Activated CD4-positive, alpha-beta memory T cell treated with anti-CD3 and anti-CD28 coated beads, Interleukin-2, amount 10 ng/mL, durations not matched to agents 7 days and 5 days (primary cell): ENCODE data around the gene OR4Q2. TPM values are rescaled to one million over a fixed set of nuclear protein-coding genes. Genes with fewer than 3 reads are reported as not detected.
"Not testable (repeated sequence)": the region's sequence is repeated elsewhere in the genome, so short reads cannot be mapped to it uniquely, and the experiment has no call there.

Source experiments
- CTCF ChIA-PET: fragments of 350-600 bp; sonication (Branson Sonifier 250); formaldehyde crosslinking; loops from one replicate; lab custom pipeline; 2021; ENCODE audit warnings: antibody characterized with exemption, inconsistent platforms; lab: Charles Lee
- POLR2A ChIA-PET: fragments of 350-600 bp; sonication (Branson Sonifier 250); formaldehyde crosslinking; loops from one replicate; lab custom pipeline; 2021; ENCODE audit warnings: antibody characterized with exemption; lab: Charles Lee
- DNase-seq: peaks from one replicate; pipeline ENCODE4 v3.0.0-alpha.2; 2020
- H3K27ac Mint-ChIP-seq: one replicate; pipeline ENCODE4 v1.8.0; 2021; ENCODE audit warnings: mild to moderate bottlenecking, mixed read lengths
- H3K27me3 Mint-ChIP-seq: one replicate; pipeline ENCODE4 v1.8.0; 2021; ENCODE audit warnings: mixed read lengths
- H3K36me3 Mint-ChIP-seq: one replicate; pipeline ENCODE4 v1.8.0; 2021; ENCODE audit warnings: low read depth, mixed read lengths
- H3K4me1 Mint-ChIP-seq: one replicate; pipeline ENCODE4 v1.8.0; 2021; ENCODE audit warnings: mixed read lengths
- H3K4me3 Mint-ChIP-seq: one replicate; pipeline ENCODE4 v1.8.0; 2021; ENCODE audit warnings: mild to moderate bottlenecking, mixed read lengths
- H3K9me3 Mint-ChIP-seq: one replicate; pipeline ENCODE4 v1.8.0; 2021; ENCODE audit warnings: mixed read lengths
- total RNA-seq, 2 experiments: library from RNA; stranded (reverse); gene quantifications; one replicate each; pipeline ENCODE4 v1.2.3, GENCODE V29; 2021

Gene OR4Q2
- not detected for total RNA-seq

GRCh38 chr14:20001863-20002262 is at the start of gene OR4Q2:
OR4Q2 (plus strand) TSS chr14:20002163.
- no peaks in the 10 kb centered on the region for H3K36me3 Mint-ChIP-seq
- ChIA-PET POLR2A (no interaction called here), CTCF (no interaction called here)
- H3K9me3 Mint-ChIP-seq: peaks cover 4% of the 10 kb centered on the region
- H3K27ac Mint-ChIP-seq: no peak within 1 kb of the TSS
- H3K4me3 Mint-ChIP-seq: no peak within 1 kb of the TSS
- DNase-seq: no peak
- H3K27me3 Mint-ChIP-seq: no peaks in the 10 kb centered on the region
- no peaks in the 10 kb centered on the region for H3K4me1 Mint-ChIP-seq

- H3K36me3 Mint-ChIP-seq, CTCF ChIA-PET, H3K27ac Mint-ChIP-seq, DNase-seq, H3K9me3 Mint-ChIP-seq, H3K27me3 Mint-ChIP-seq, H3K4me3 Mint-ChIP-seq, H3K4me1 Mint-ChIP-seq, POLR2A ChIA-PET: not testable (repeated sequence)
Observed at GRCh38 chr14:19969735-19970134, 32.2 kb upstream of the OR4Q2 start.

GRCh38 chr14:19974844-19975243 is 27.1 kb upstream of the OR4Q2 start:
- Mint-ChIP-seq H3K27me3 (no peaks in the 10 kb centered on the region), H3K36me3 (no peaks in the 10 kb centered on the region), H3K27ac (no peak overlapping the region), H3K4me1 (peaks cover 11% of the 10 kb centered on the region), H3K4me3 (no peak overlapping the region), H3K9me3 (no peaks in the 10 kb centered on the region)
- DNase-seq: peak; percentile 19
- POLR2A ChIA-PET: no interaction called here
- CTCF ChIA-PET: no interaction called here

GRCh38 chr14:19975291-19975690 is 26.7 kb upstream of the OR4Q2 start, which contains the start of gene OR4K15:
OR4K15 (plus strand) TSS chr14:19975591; CDS start chr14:19975591, 0 bp downstream.
- Mint-ChIP-seq H3K36me3 (no peaks in the 10 kb centered on the region), H3K27me3 (no peaks in the 10 kb centered on the region), H3K4me3 (no peak within 1 kb of the TSS), H3K4me1 (peaks cover 11% of the 10 kb centered on the region), H3K27ac (no peak within 1 kb of the TSS), H3K9me3 (no peaks in the 10 kb centered on the region)
- CTCF ChIA-PET: no interaction called here
- no peak for DNase-seq
- POLR2A ChIA-PET: no interaction called here

- Mint-ChIP-seq H3K27me3 (no peaks in the 10 kb centered on the region), H3K9me3 (peaks cover 9% of the 10 kb centered on the region), H3K36me3 (no peaks in the 10 kb centered on the region), H3K27ac (no peak overlapping the region), H3K4me3 (no peak overlapping the region), H3K4me1 (no peaks in the 10 kb centered on the region)
- ChIA-PET CTCF (no interaction called here), POLR2A (no interaction called here)
- no peak for DNase-seq
Observed at GRCh38 chr14:19993438-19993837, 8.5 kb upstream of the OR4Q2 start.

- Mint-ChIP-seq H3K9me3 (peaks cover 6% of the 10 kb centered on the region), H3K27ac (no peak overlapping the region), H3K36me3 (no peaks in the 10 kb centered on the region), H3K4me1 (no peaks in the 10 kb centered on the region), H3K4me3 (no peak overlapping the region), H3K27me3 (no peaks in the 10 kb centered on the region)
- CTCF ChIA-PET: no interaction called here
- POLR2A ChIA-PET: no interaction called here
- no peak for DNase-seq
Observed at GRCh38 chr14:20002319-20002718, 356 bp downstream of the OR4Q2 start.

GRCh38 chr14:20008156-20008555 is 6.2 kb downstream of the OR4Q2 start:
- no peaks in the 10 kb centered on the region for H3K27me3 Mint-ChIP-seq
- H3K36me3 Mint-ChIP-seq: no peaks in the 10 kb centered on the region
- H3K4me1 Mint-ChIP-seq: no peaks in the 10 kb centered on the region
- H3K27ac Mint-ChIP-seq: no peak overlapping the region
- no peak overlapping the region for H3K4me3 Mint-ChIP-seq
- peaks cover 6% of the 10 kb centered on the region for H3K9me3 Mint-ChIP-seq
- no peak for DNase-seq
- ChIA-PET CTCF (no interaction called here), POLR2A (no interaction called here)

GRCh38 chr14:20019257-20019865 is 17.4 kb downstream of the OR4Q2 start, which contains the start of gene OR4K14:
OR4K14 (minus strand) TSS chr14:20019307; CDS start chr14:20015193, 4,114 bp downstream.
- Mint-ChIP-seq H3K4me3 (no peak within 1 kb of the TSS), H3K9me3 (no peaks in the 10 kb centered on the region), H3K36me3 (no peaks in the 10 kb centered on the region), H3K27me3 (no peaks in the 10 kb centered on the region), H3K27ac (no peak within 1 kb of the TSS), H3K4me1 (no peaks in the 10 kb centered on the region)
- DNase-seq: no peak
- POLR2A ChIA-PET: no interaction called here
- CTCF ChIA-PET: no interaction called here

GRCh38 chr14:20031058-20031457 is 29.1 kb downstream of the OR4Q2 start:
- H3K27me3 Mint-ChIP-seq: no peaks in the 10 kb centered on the region
- CTCF ChIA-PET: no interaction called here

GRCh38 chr14:20035449-20035848 is 33.5 kb downstream of the OR4Q2 start:
- POLR2A ChIA-PET: no interaction called here
- Mint-ChIP-seq H3K36me3 (no peaks in the 10 kb centered on the region), H3K9me3 (peaks cover 3% of the 10 kb centered on the region), H3K4me1 (no peaks in the 10 kb centered on the region), H3K4me3 (no peak overlapping the region), H3K27me3 (no peaks in the 10 kb centered on the region), H3K27ac (no peak overlapping the region)
- no peak for DNase-seq
- CTCF ChIA-PET: no interaction called here

More at GRCh38 chr14:20031058-20031457, 29.1 kb downstream of the OR4Q2 start:
- no peak for DNase-seq
- no peaks in the 10 kb centered on the region for H3K4me1 Mint-ChIP-seq
- H3K27ac Mint-ChIP-seq: no peak overlapping the region
- H3K9me3 Mint-ChIP-seq: peaks cover 3% of the 10 kb centered on the region
- POLR2A ChIA-PET: no interaction called here
- no peak overlapping the region for H3K4me3 Mint-ChIP-seq
- no peaks in the 10 kb centered on the region for H3K36me3 Mint-ChIP-seq

GRCh38 chr14:20035938-20036337 is 34.0 kb downstream of the OR4Q2 start, which contains the start of gene OR4K13:
OR4K13 (minus strand) TSS chr14:20036038; CDS start chr14:20034758, 1,280 bp downstream.
- Mint-ChIP-seq H3K4me1 (no peaks in the 10 kb centered on the region), H3K27ac (no peak within 1 kb of the TSS), H3K4me3 (no peak within 1 kb of the TSS), H3K9me3 (peaks cover 3% of the 10 kb centered on the region), H3K27me3 (no peaks in the 10 kb centered on the region), H3K36me3 (no peaks in the 10 kb centered on the region)
- ChIA-PET CTCF (no interaction called here), POLR2A (no interaction called here)
- no peak for DNase-seq

- no peak for DNase-seq
- no peaks in the 10 kb centered on the region for H3K27me3 Mint-ChIP-seq
- no peaks in the 10 kb centered on the region for H3K36me3 Mint-ChIP-seq
- no peaks in the 10 kb centered on the region for H3K4me1 Mint-ChIP-seq
- CTCF ChIA-PET: no interaction called here
- H3K27ac Mint-ChIP-seq: no peak overlapping the region
- no peak overlapping the region for H3K4me3 Mint-ChIP-seq
- H3K9me3 Mint-ChIP-seq: peaks cover 7% of the 10 kb centered on the region
- POLR2A ChIA-PET: no interaction called here
Observed at GRCh38 chr14:20044243-20044642, 42.3 kb downstream of the OR4Q2 start.

- Mint-ChIP-seq H3K27me3 (no peaks in the 10 kb centered on the region), H3K9me3 (no peaks in the 10 kb centered on the region), H3K36me3 (no peaks in the 10 kb centered on the region), H3K27ac (no peak overlapping the region), H3K4me1 (no peaks in the 10 kb centered on the region), H3K4me3 (no peak overlapping the region)
- ChIA-PET CTCF (no interaction called here), POLR2A (no interaction called here)
- no peak for DNase-seq
Observed at GRCh38 chr14:20048202-20048601, 46.2 kb downstream of the OR4Q2 start.
